ENCODE results near the gene MALAT1. TPM values are rescaled to one million over a fixed set of nuclear protein-coding genes. Genes with fewer than 3 reads are reported as not detected.

MALAT1 gene
- total RNA-seq, 4 donors from 2014 or later, result 10,683 to 28,425 (median 19,356) TPM

- H3K9me3 ChIP-seq, result no peaks in the 10 kb centered on the region
- no peaks in the 10 kb centered on the region for H3K27me3 ChIP-seq
- no peak for TF ChIP-seq POLR2A (IDR thresholded peaks at IDR 0.05)
- no peak for TF ChIP-seq CTCF (IDR thresholded peaks at IDR 0.05)
- no peak for DNase-seq
- H3K36me3 ChIP-seq, result peaks cover 0 to 71% (median 0%) of the 10 kb centered on the region in 3 donors
- H3K4me3 ChIP-seq, result no peak overlapping the region
- H3K4me1 ChIP-seq, result peaks cover 0 to 17% (median 12%) of the 10 kb centered on the region in 4 donors
- H3K27ac ChIP-seq, result no peak overlapping the region
These were observed 30.8 kb downstream of the MALAT1 start for GRCh38 chr11:65529475-65530156.

- TF ChIP-seq CTCF (IDR thresholded peaks at IDR 0.05) (no peak), POLR2A (IDR thresholded peaks at IDR 0.05) (no peak)
- no peak for DNase-seq
- H3K4me1 ChIP-seq, result peaks cover 0 to 17% (median 12%) of the 10 kb centered on the region in 4 donors
- peaks cover 0 to 76% (median 0%) of the 10 kb centered on the region in 3 donors for H3K36me3 ChIP-seq
- H3K27ac ChIP-seq, result no peak overlapping the region
- no peak overlapping the region for H3K4me3 ChIP-seq
- H3K27me3 ChIP-seq, result no peaks in the 10 kb centered on the region
- no peaks in the 10 kb centered on the region for H3K9me3 ChIP-seq
These were observed 31.3 kb downstream of the MALAT1 start for GRCh38 chr11:65530157-65530496.

GRCh38 chr11:65532388-65533064, 33.7 kb downstream of the MALAT1 start:
- Histone ChIP-seq H3K27ac (no peak overlapping the region), H3K27me3 (no peaks in the 10 kb centered on the region), H3K4me1 (no peaks in the 10 kb centered on the region), H3K36me3 (peaks cover 0 to 84% (median 0%) of the 10 kb centered on the region in 3 donors), H3K9me3 (no peaks in the 10 kb centered on the region), H3K4me3 (no peak overlapping the region)
- DNase-seq, result no peak
- TF ChIP-seq POLR2A (IDR thresholded peaks at IDR 0.05), result no peak
- TF ChIP-seq CTCF (IDR thresholded peaks at IDR 0.05), result no peak

GRCh38 chr11:65535102-65535501, 36.3 kb downstream of the MALAT1 start:
- no peak for TF ChIP-seq CTCF (IDR thresholded peaks at IDR 0.05)
- TF ChIP-seq POLR2A (IDR thresholded peaks at IDR 0.05), result no peak
- H3K4me3 ChIP-seq, result no peak overlapping the region
- H3K4me1 ChIP-seq, result peaks cover 0 to 11% (median 5%) of the 10 kb centered on the region in 4 donors
- H3K27ac ChIP-seq, result no peak overlapping the region
- DNase-seq, result no peak
- peaks cover 0 to 85% (median 0%) of the 10 kb centered on the region in 3 donors for H3K36me3 ChIP-seq
- no peaks in the 10 kb centered on the region for H3K9me3 ChIP-seq
- H3K27me3 ChIP-seq, result no peaks in the 10 kb centered on the region

GRCh38 chr11:65536412-65537295, 37.8 kb downstream of the MALAT1 start:
- H3K9me3 ChIP-seq, result no peaks in the 10 kb centered on the region
- DNase-seq, result no peak
- no peaks in the 10 kb centered on the region for H3K27me3 ChIP-seq
- peaks cover 5 to 23% (median 13%) of the 10 kb centered on the region in 4 donors for H3K4me1 ChIP-seq
- no peak for TF ChIP-seq POLR2A (IDR thresholded peaks at IDR 0.05)
- TF ChIP-seq CTCF (IDR thresholded peaks at IDR 0.05), result no peak
- no peak overlapping the region for H3K4me3 ChIP-seq
- H3K27ac ChIP-seq, result no peak overlapping the region
- H3K36me3 ChIP-seq, result peaks cover 0 to 70% (median 0%) of the 10 kb centered on the region in 3 donors
